ENCODE results near the gene CCNJ. TPM values are rescaled to one million over a fixed set of nuclear protein-coding genes. Genes with fewer than 3 reads are reported as not detected.

The CCNJ gene
- total and polyA plus RNA-seq, 2 donors (not counting 1 experiment from before 2014, with no cell fraction given) = 5.6 to 5.7 TPM

- H4K20me1 ChIP-seq (ENCODE audit: control insufficient read depth, extremely low read depth, insufficient read depth, low read length) = no peaks in the 10 kb centered on the region
- no peak overlapping the region for H3K9ac ChIP-seq (ENCODE audit: insufficient read depth, low read length)
- no peak overlapping the region for H3K4me2 ChIP-seq (ENCODE audit: extremely low read depth, insufficient read depth, low read length)
- H3K9me3 ChIP-seq (ENCODE audit: control insufficient read depth, insufficient read depth, low read depth, low read length) = no peaks in the 10 kb centered on the region
- no peaks in the 10 kb centered on the region for H3K79me2 ChIP-seq (ENCODE audit: control insufficient read depth, insufficient read depth, low read length)
- no peaks in the 10 kb centered on the region for H3K27me3 ChIP-seq (ENCODE audit: control insufficient read depth, insufficient read depth, low read length)
- H3K4me1 ChIP-seq (ENCODE audit: control insufficient read depth, extremely low read depth, insufficient read depth, low read length) = no peaks in the 10 kb centered on the region
- H2AFZ ChIP-seq (ENCODE audit: low read length) = no peak overlapping the region
- TF ChIP-seq EZH2 (IDR thresholded peaks at IDR 0.05; ENCODE audit: low read length, missing control alignments) = no peak
- TF ChIP-seq CTCF (conservative IDR thresholded peaks at IDR 0.05 in 1 of 2, IDR thresholded peaks at IDR 0.05 in 1 of 2; ENCODE audit: low read depth in 1 of 2, low read length in 2 of 2) = no peak
- H3K36me3 ChIP-seq (ENCODE audit: control insufficient read depth, insufficient read depth, low read length) = no peaks in the 10 kb centered on the region
- DNase-seq (ENCODE audit: low read depth in 2 of 2) = no peak
- H3K27ac ChIP-seq (ENCODE audit: insufficient read depth, low read length) = no peak overlapping the region
- H3K4me3 ChIP-seq (replicated peaks in 1 of 4; ENCODE audit: control extremely low read depth in 1 of 4, insufficient read depth in 1 of 4, low read depth in 3 of 4, low read length in 4 of 4) = no peak overlapping the region
Observed at GRCh38 chr10:96021332-96021731, 22.1 kb upstream of the CCNJ start.

GRCh38 chr10:96022739-96023138 is 20.6 kb upstream of the CCNJ start:
- no peak overlapping the region for H3K4me3 ChIP-seq (replicated peaks in 1 of 4; ENCODE audit: control extremely low read depth in 1 of 4, insufficient read depth in 1 of 4, low read depth in 3 of 4, low read length in 4 of 4)
- no peaks in the 10 kb centered on the region for H3K36me3 ChIP-seq (ENCODE audit: control insufficient read depth, insufficient read depth, low read length)
- no peaks in the 10 kb centered on the region for H3K27me3 ChIP-seq (ENCODE audit: control insufficient read depth, insufficient read depth, low read length)
- no peak overlapping the region for H2AFZ ChIP-seq (ENCODE audit: low read length)
- no peak overlapping the region for H3K4me2 ChIP-seq (ENCODE audit: extremely low read depth, insufficient read depth, low read length)
- no peak overlapping the region for H3K9ac ChIP-seq (ENCODE audit: insufficient read depth, low read length)
- TF ChIP-seq EZH2 (IDR thresholded peaks at IDR 0.05; ENCODE audit: low read length, missing control alignments) (no peak), CTCF (conservative IDR thresholded peaks at IDR 0.05 in 1 of 2, IDR thresholded peaks at IDR 0.05 in 1 of 2; ENCODE audit: low read depth in 1 of 2, low read length in 2 of 2) (no peak)
- no peak overlapping the region for H3K27ac ChIP-seq (ENCODE audit: insufficient read depth, low read length)
- H3K9me3 ChIP-seq (ENCODE audit: control insufficient read depth, insufficient read depth, low read depth, low read length) = no peaks in the 10 kb centered on the region
- no peak for DNase-seq (ENCODE audit: low read depth in 2 of 2)
- no peaks in the 10 kb centered on the region for H3K79me2 ChIP-seq (ENCODE audit: control insufficient read depth, insufficient read depth, low read length)
- H4K20me1 ChIP-seq (ENCODE audit: control insufficient read depth, extremely low read depth, insufficient read depth, low read length) = no peaks in the 10 kb centered on the region
- no peaks in the 10 kb centered on the region for H3K4me1 ChIP-seq (ENCODE audit: control insufficient read depth, extremely low read depth, insufficient read depth, low read length)

- H3K4me1 ChIP-seq (ENCODE audit: control insufficient read depth, extremely low read depth, insufficient read depth, low read length) = no peaks in the 10 kb centered on the region
- H3K27ac ChIP-seq (ENCODE audit: insufficient read depth, low read length) = no peak overlapping the region
- H3K4me3 ChIP-seq (replicated peaks in 1 of 4; ENCODE audit: control extremely low read depth in 1 of 4, insufficient read depth in 1 of 4, low read depth in 3 of 4, low read length in 4 of 4) = no peak overlapping the region
- H3K27me3 ChIP-seq (ENCODE audit: control insufficient read depth, insufficient read depth, low read length) = no peaks in the 10 kb centered on the region
- DNase-seq (ENCODE audit: low read depth in 2 of 2) = no peak
- no peaks in the 10 kb centered on the region for H3K36me3 ChIP-seq (ENCODE audit: control insufficient read depth, insufficient read depth, low read length)
- TF ChIP-seq CTCF (conservative IDR thresholded peaks at IDR 0.05 in 1 of 2, IDR thresholded peaks at IDR 0.05 in 1 of 2; ENCODE audit: low read depth in 1 of 2, low read length in 2 of 2) (no peak), EZH2 (IDR thresholded peaks at IDR 0.05; ENCODE audit: low read length, missing control alignments) (no peak)
- H3K9ac ChIP-seq (ENCODE audit: insufficient read depth, low read length) = no peak overlapping the region
- no peaks in the 10 kb centered on the region for H3K9me3 ChIP-seq (ENCODE audit: control insufficient read depth, insufficient read depth, low read depth, low read length)
- no peaks in the 10 kb centered on the region for H4K20me1 ChIP-seq (ENCODE audit: control insufficient read depth, extremely low read depth, insufficient read depth, low read length)
- no peak overlapping the region for H2AFZ ChIP-seq (ENCODE audit: low read length)
- H3K79me2 ChIP-seq (ENCODE audit: control insufficient read depth, insufficient read depth, low read length) = no peaks in the 10 kb centered on the region
- no peak overlapping the region for H3K4me2 ChIP-seq (ENCODE audit: extremely low read depth, insufficient read depth, low read length)
Observed at GRCh38 chr10:96023168-96023567, 20.2 kb upstream of the CCNJ start.
